Endothelial cell of umbilical vein (primary cell): Measurements from ENCODE around the gene LPAR1. TPM values are rescaled to one million over a fixed set of nuclear protein-coding genes. Genes with fewer than 3 reads are reported as not detected.
A peak's percentile ranks its signal among the peaks of the same experiment; 100 is the strongest.

Source experiments
- BruUV-seq: library from RNA; stranded (reverse); fragments of 400-500 nt; replicated peaks from 2 replicates; lab custom pipeline; 2021; lab: Mats Ljungman, UMichigan
- CTCF ChIA-PET: fragments of 300-600, 350-600 bp; sonication (Branson Sonifier 250); formaldehyde crosslinking; loops from one replicate; lab custom pipeline; 2021; ENCODE audit warnings: antibody characterized with exemption, inconsistent platforms; lab: Charles Lee
- POLR2A ChIA-PET: fragments of 300-600, 350-600 bp; sonication (Branson Sonifier 250); formaldehyde crosslinking; loops from one replicate; lab custom pipeline; 2021; ENCODE audit warnings: antibody characterized with exemption, inconsistent platforms; lab: Charles Lee
- DNase-seq: peaks from one replicate; pipeline ENCODE4 v3.0.0-alpha.2; 2011; ENCODE audit warnings: low read depth, low spot score
- FAIRE-seq: peaks from 2 replicates; lab custom pipeline; 2011; peaks lifted over from hg19 to GRCh38; lab: Jason Lieb, UNC
- H2AFZ ChIP-seq: 2 replicates; pipeline ENCODE4 v1.6.0; 2012; ENCODE audit warnings: low read depth, low read length, control low read depth, inconsistent platforms
- H3K27ac ChIP-seq: 2 replicates; pipeline ENCODE4 v1.5.1; 2011; ENCODE audit warnings: low read depth, mild to moderate bottlenecking, control low read depth, low read length, moderate library complexity; ENCODE audit not compliant: insufficient read depth
- H3K27me3 ChIP-seq, 2 experiments: 2 replicates each; pipeline versions ENCODE4 v1.6.0 to v1.6.1; 2011; ENCODE audit warnings: low read length in 2 of 2, mixed read lengths in 1 of 2; ENCODE audit not compliant: control insufficient read depth in 2 of 2, insufficient read depth in 2 of 2
- H3K36me3 ChIP-seq, 2 experiments: 2 replicates in 1 of 2; 3 replicates in 1 of 2; pipeline ENCODE4 v1.5.1; 2011; ENCODE audit warnings: low read length in 2 of 2, mild to moderate bottlenecking in 1 of 2, moderate library complexity in 1 of 2; ENCODE audit not compliant: control insufficient read depth in 2 of 2, insufficient read depth in 2 of 2; ENCODE audit errors: extremely low read depth in 1 of 2
- H3K4me1 ChIP-seq: 3 replicates; pipeline ENCODE4 v1.5.1; 2011; ENCODE audit warnings: mild to moderate bottlenecking, low read length; ENCODE audit not compliant: control insufficient read depth, insufficient read depth; ENCODE audit errors: extremely low read depth
- H3K4me2 ChIP-seq: 2 replicates; pipeline ENCODE4 v1.6.1; 2011; ENCODE audit warnings: low read length, control low read depth, mixed read lengths; ENCODE audit not compliant: insufficient read depth
- H3K4me3 ChIP-seq, 3 experiments: fragments of 200-600 bp in 1 of 3; sonication (generic), shearing (Covaris generic) in 1 of 3; replicated peaks in 1 of 3; 2 replicates each; pipeline ENCODE4 v1.5.1; 2011 to 2016; ENCODE audit warnings: control low read depth in 3 of 3, low read length in 3 of 3, mild to moderate bottlenecking in 2 of 3, inconsistent platforms in 1 of 3, low read depth in 1 of 3, moderate library complexity in 1 of 3; ENCODE audit not compliant: insufficient read depth in 1 of 3
- H3K79me2 ChIP-seq: 2 replicates; pipeline ENCODE4 v1.6.0; 2012; ENCODE audit warnings: low read length, inconsistent platforms; ENCODE audit not compliant: control insufficient read depth, insufficient read depth
- H3K9ac ChIP-seq: replicated peaks from 2 replicates; pipeline ENCODE3; 2011; ENCODE audit warnings: low read length, control low read depth; ENCODE audit not compliant: insufficient read depth; ENCODE audit errors: extremely low read depth
- H3K9me1 ChIP-seq: replicated peaks from 3 replicates; pipeline ENCODE4 v1.6.0; 2011; ENCODE audit warnings: mild to moderate bottlenecking, low read length; ENCODE audit not compliant: control insufficient read depth, insufficient read depth; ENCODE audit errors: extremely low read depth
- H3K9me3 ChIP-seq: replicated peaks from 2 replicates; pipeline ENCODE4 v1.5.1; 2012; ENCODE audit warnings: low read length, inconsistent platforms; ENCODE audit not compliant: control insufficient read depth, insufficient read depth
- H4K20me1 ChIP-seq: replicated peaks from 2 replicates; pipeline ENCODE3; 2011; ENCODE audit warnings: mild to moderate bottlenecking, low read length; ENCODE audit not compliant: control insufficient read depth, insufficient read depth; ENCODE audit errors: extremely low read depth
- EZH2 ChIP-seq: IDR thresholded peaks from 2 replicates; pipeline ENCODE4 v1.6.1; 2012; ENCODE audit warnings: borderline replicate concordance, low read depth, mild to moderate bottlenecking, moderate library complexity, low read length, inconsistent platforms; ENCODE audit not compliant: severe bottlenecking
- FOS ChIP-seq: IDR thresholded peaks from 2 replicates; pipeline ENCODE4 v1.6.1; 2011; ENCODE audit warnings: mild to moderate bottlenecking, low read length, moderate library complexity, borderline replicate concordance; ENCODE audit not compliant: insufficient read depth
- GATA2 ChIP-seq: IDR thresholded peaks from 2 replicates; pipeline ENCODE4 v1.7.0; 2011; ENCODE audit warnings: low read depth, mild to moderate bottlenecking, moderate library complexity, mixed read lengths, low read length; ENCODE audit not compliant: insufficient read length, insufficient read depth
- JUN ChIP-seq: IDR thresholded peaks from 2 replicates; pipeline ENCODE4 v1.6.1; 2011; ENCODE audit warnings: borderline replicate concordance, low read depth; ENCODE audit not compliant: insufficient read length, insufficient read depth
- MAX ChIP-seq: IDR thresholded peaks from 2 replicates; pipeline ENCODE4 v1.6.1; 2011; ENCODE audit not compliant: insufficient read depth, insufficient read length
- MYC ChIP-seq: IDR thresholded peaks from one replicate; pipeline ENCODE4 v1.6.1; 2011; ENCODE audit warnings: mild to moderate bottlenecking, low read depth, low read length
- POLR2A ChIP-seq: IDR thresholded peaks from 2 replicates; pipeline ENCODE4 v1.6.1; 2012; ENCODE audit warnings: low read depth, mild to moderate bottlenecking, control low read depth, low read length
- POLR2AphosphoS5 ChIP-seq: IDR thresholded peaks from 2 replicates; pipeline ENCODE4 v1.6.1; 2012; ENCODE audit warnings: low read depth, mild to moderate bottlenecking, control low read depth, low read length, moderate library complexity; ENCODE audit not compliant: insufficient read depth
- dilution Hi-C: fragments of 300-500 bp; cut with MboI; formaldehyde crosslinking; loops from one replicate; pipeline ENCODE4 v1.15.0; 2019; ENCODE audit warnings: low sequenced_read_pairs; ENCODE audit not compliant: extremely low pct_ligation_motif_present
- intact Hi-C: fragments of 100-400 bp; cut with micrococcal nuclease; formaldehyde crosslinking; loops from one replicate; pipeline ENCODE4 v1.10.0; 2022
- polyA plus RNA-seq, 4 experiments: library from polyadenylated mRNA; depleted of rRNA in 3 of 4; stranded (reverse) in 3 of 4; unstranded in 1 of 4; fragments of >200 nt; gene quantifications; 2 replicates each; pipeline versions ENCODE4 v1.2.1 to v1.2.3, GENCODE V29; 2011 to 2012; ENCODE audit warnings: missing spikeins in 1 of 4
- total RNA-seq: library from RNA; stranded (reverse); gene quantifications from 2 replicates; pipeline ENCODE4 v1.2.3, GENCODE V29; 2021
- TF ChIP-seq, protein P1 (sequence below), 2 donors: IDR thresholded peaks; 1 replicate in 1 of 2; 2 replicates in 1 of 2; pipeline ENCODE4 v1.5.1; 2011; ENCODE audit warnings: low read length in 2 of 2, mild to moderate bottlenecking in 2 of 2, moderate library complexity in 2 of 2, control low read depth in 1 of 2, inconsistent platforms in 1 of 2, low read depth in 1 of 2; ENCODE audit not compliant: insufficient read depth in 1 of 2; ENCODE audit errors: extremely low read depth in 1 of 2

The LPAR1 gene
- total and polyA plus RNA-seq, 2 donors (not counting 3 experiments of a cell fraction or from before 2014, with no cell fraction given): 0.88 to 3.0 TPM

DNA sequence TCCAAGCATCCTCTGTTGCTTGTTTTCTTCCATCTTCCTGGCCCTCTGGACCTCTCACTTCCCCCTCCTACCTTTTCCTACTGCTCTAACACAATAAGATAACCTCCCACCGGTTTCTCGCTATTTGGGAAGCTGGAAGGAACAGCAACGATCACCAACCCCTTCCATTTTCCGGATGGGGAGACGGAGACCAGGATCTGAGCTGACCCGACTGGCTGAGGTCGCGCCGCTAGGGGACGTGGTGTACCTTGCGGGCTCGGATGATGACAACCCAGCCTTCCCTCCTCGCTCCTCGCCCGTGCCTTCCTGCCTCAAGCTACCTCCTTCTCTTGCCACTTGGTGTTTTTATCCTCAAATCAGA, 1.9 kb downstream of the LPAR1 start:
- Histone ChIP-seq H3K4me2 (peak overlapping the region; percentile 61), H3K27ac (no peak overlapping the region), H3K9me3 (no peaks in the 10 kb centered on the region), H3K4me3 (peak overlapping the region in 1 of 3 experiments; percentile 61), H3K9me1 (no peaks in the 10 kb centered on the region), H4K20me1 (no peaks in the 10 kb centered on the region), H3K9ac (no peak overlapping the region), H3K4me1 (peaks cover 21% of the 10 kb centered on the region), H3K79me2 (no peaks in the 10 kb centered on the region), H3K27me3 (peaks cover 23 to 28% of the 10 kb centered on the region in 2 experiments), H3K36me3 (no peaks in the 10 kb centered on the region), H2AFZ (peak overlapping the region; percentile 53)
- POLR2A ChIA-PET: no interaction called here
- CTCF ChIA-PET: interaction anchor here (0.8 to 2.5 kb wide), 6 partner anchors 9 to 398 kb away, joined by 3 to 9 read pairs (median 4); no protein-coding TSS in a partner anchor
- FAIRE-seq (no peak), DNase-seq (no peak)
- dilution Hi-C loops (no loop called here), intact Hi-C loops (loop anchor here (5.0 kb wide), 4 partner anchors 106 to 399 kb away; no protein-coding TSS in a partner anchor)
- no TSS peak for BruUV-seq
- TF ChIP-seq POLR2AphosphoS5: no peak
- TF ChIP-seq, protein P1, sequence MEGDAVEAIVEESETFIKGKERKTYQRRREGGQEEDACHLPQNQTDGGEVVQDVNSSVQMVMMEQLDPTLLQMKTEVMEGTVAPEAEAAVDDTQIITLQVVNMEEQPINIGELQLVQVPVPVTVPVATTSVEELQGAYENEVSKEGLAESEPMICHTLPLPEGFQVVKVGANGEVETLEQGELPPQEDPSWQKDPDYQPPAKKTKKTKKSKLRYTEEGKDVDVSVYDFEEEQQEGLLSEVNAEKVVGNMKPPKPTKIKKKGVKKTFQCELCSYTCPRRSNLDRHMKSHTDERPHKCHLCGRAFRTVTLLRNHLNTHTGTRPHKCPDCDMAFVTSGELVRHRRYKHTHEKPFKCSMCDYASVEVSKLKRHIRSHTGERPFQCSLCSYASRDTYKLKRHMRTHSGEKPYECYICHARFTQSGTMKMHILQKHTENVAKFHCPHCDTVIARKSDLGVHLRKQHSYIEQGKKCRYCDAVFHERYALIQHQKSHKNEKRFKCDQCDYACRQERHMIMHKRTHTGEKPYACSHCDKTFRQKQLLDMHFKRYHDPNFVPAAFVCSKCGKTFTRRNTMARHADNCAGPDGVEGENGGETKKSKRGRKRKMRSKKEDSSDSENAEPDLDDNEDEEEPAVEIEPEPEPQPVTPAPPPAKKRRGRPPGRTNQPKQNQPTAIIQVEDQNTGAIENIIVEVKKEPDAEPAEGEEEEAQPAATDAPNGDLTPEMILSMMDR (IDR thresholded peaks at IDR 0.05; ENCODE audit: extremely low read depth in 1 of 2, insufficient read depth in 1 of 2, low read depth in 1 of 2, low read length in 2 of 2): peak; percentile 23 to 40

GRCh38 chr9:111035543-111036428, 2.5 kb downstream of the LPAR1 start:
- TF ChIP-seq, protein P1 (IDR thresholded peaks at IDR 0.05; ENCODE audit: extremely low read depth in 1 of 2, insufficient read depth in 1 of 2, low read depth in 1 of 2, low read length in 2 of 2): no peak
- TF ChIP-seq JUN (no peak), MYC (no peak), POLR2AphosphoS5 (no peak), MAX (no peak), FOS (no peak), POLR2A (no peak), EZH2 (no peak), GATA2 (no peak)
- H4K20me1 ChIP-seq: no peaks in the 10 kb centered on the region
- dilution Hi-C loops: no loop called here
- H3K4me1 ChIP-seq: peaks cover 21% of the 10 kb centered on the region
- H3K9me3 ChIP-seq: no peaks in the 10 kb centered on the region
- DNase-seq (no peak), FAIRE-seq (no peak)
- peaks cover 23 to 28% of the 10 kb centered on the region in 2 experiments for H3K27me3 ChIP-seq
- no peak overlapping the region for H3K4me3 ChIP-seq
- no peaks in the 10 kb centered on the region for H3K9me1 ChIP-seq
- ChIA-PET CTCF (interaction anchor here (0.8 to 2.5 kb wide), 6 partner anchors 10 to 397 kb away, joined by 3 to 9 read pairs (median 4); no protein-coding TSS in a partner anchor), POLR2A (no interaction called here)
- H3K36me3 ChIP-seq: no peaks in the 10 kb centered on the region
- H2AFZ ChIP-seq: no peak overlapping the region
- H3K79me2 ChIP-seq: no peaks in the 10 kb centered on the region
- intact Hi-C loops: loop anchor here (5.0 kb wide), 4 partner anchors 107 to 398 kb away; no protein-coding TSS in a partner anchor
- H3K4me2 ChIP-seq: peak overlapping the region; percentile 61
- H3K9ac ChIP-seq: no peak overlapping the region
- BruUV-seq: no TSS peak
- H3K27ac ChIP-seq: no peak overlapping the region
